Esophagus squamous epithelium (tissue), 5 donors: ENCODE measurements around the gene MAPK12. TPM values are rescaled to one million over a fixed set of nuclear protein-coding genes. Genes with fewer than 3 reads are reported as not detected.

Experiments
- DNase-seq: peaks from one replicate; lab custom pipeline; 2025; lab: John Stamatoyannopoulos, UW
- H3K27ac ChIP-seq, 4 donors: fragments of 200-600 bp; sonication (generic); one replicate each; pipeline ENCODE4 v1.5.1; 2016 to 2019; ENCODE audit warnings: mild to moderate bottlenecking in 1 of 4
- H3K27me3 ChIP-seq, 4 donors: fragments of 200-600 bp; sonication (generic); 1 replicate in 3 of 4; 2 replicates in 1 of 4; pipeline versions ENCODE4 v1.5.1 to v1.6.0; 2017 to 2021; ENCODE audit warnings: antibody characterized with exemption in 1 of 4
- H3K36me3 ChIP-seq, 3 donors: fragments of 200-600 bp; sonication (generic); one replicate each; pipeline ENCODE4 v1.5.1; 2016 to 2019
- H3K4me1 ChIP-seq, 3 donors: fragments of 200-600 bp; sonication (generic); one replicate each; pipeline ENCODE4 v1.5.1; 2017 to 2019
- H3K4me3 ChIP-seq, 4 donors: fragments of 200-600 bp; sonication (generic); 1 replicate in 3 of 4; 2 replicates in 1 of 4; pipeline ENCODE4 v1.5.1; 2016 to 2019; ENCODE audit warnings: mild to moderate bottlenecking in 2 of 4, moderate library complexity in 1 of 4
- H3K9me3 ChIP-seq, 3 donors: fragments of 200-600 bp; sonication (generic); one replicate each; pipeline ENCODE4 v1.5.1; 2016 to 2019
- CTCF ChIP-seq, 6 experiments: fragments of 450-650 bp in 4 of 6; fragments of 200-600 bp in 2 of 6; sonication (generic) in 2 of 6; IDR thresholded peaks; one replicate each; pipeline ENCODE4 v1.5.1; 2016 to 2019; ENCODE audit warnings: antibody characterized with exemption in 6 of 6, mild to moderate bottlenecking in 4 of 6, moderate library complexity in 4 of 6
- POLR2A ChIP-seq, 4 donors: fragments of 450-650 bp; IDR thresholded peaks; one replicate each; pipeline ENCODE4 v1.6.1; 2017; ENCODE audit warnings: antibody characterized with exemption in 4 of 4, mild to moderate bottlenecking in 4 of 4, moderate library complexity in 3 of 4
- WGBS, 2 donors: methylation state at CpG; one replicate each; pipeline ENCODE4 v1.1.5; 2018; 5-methylcytosine and 5-hydroxymethylcytosine counted together
- intact Hi-C: fragments of 100-400 bp; cut with DNase I; formaldehyde crosslinking; loops from one replicate; pipeline ENCODE4 v1.15.0; 2022
- total RNA-seq, 4 donors: library from RNA; depleted of rRNA; stranded (reverse); fragments of >200 nt; gene quantifications; one replicate each; pipeline ENCODE4 v1.1.0, GENCODE V29; 2016
- donor health status: DM: yes; HTN: yes; CAD: no.

MAPK12 gene
- total RNA-seq, 4 donors from 2014 or later: 0.19 to 6.9 (median 2.3) TPM

GRCh38 chr22:50245214-50246072 lies 16.0 kb downstream of the MAPK12 start:
- Histone ChIP-seq H3K9me3 (no peaks in the 10 kb centered on the region), H3K4me3 (peak overlapping the region; percentile 69 to 97 (median 86)), H3K4me1 (peaks cover 38 to 93% (median 59%) of the 10 kb centered on the region in 3 donors), H3K36me3 (peaks cover 0 to 28% (median 8%) of the 10 kb centered on the region in 3 donors), H3K27me3 (no peaks in the 10 kb centered on the region), H3K27ac (peak overlapping the region; percentile 90 to 98 (median 96))
- 0% methylated on average over 1 to 12 of the region's 53 CpGs for WGBS, 2 donors
- no peak for TF ChIP-seq POLR2A (IDR thresholded peaks at IDR 0.05)
- TF ChIP-seq CTCF (IDR thresholded peaks at IDR 0.05): no peak
- intact Hi-C loops: loop anchor here (5.0 kb wide), 1 partner anchor 97 kb away; the partner anchor contains the start of gene PPP6R2
- DNase-seq: no peak

GRCh38 chr22:50244420-50245213 lies 16.9 kb downstream of the MAPK12 start, which contains the start of gene TUBGCP6:
Gene TUBGCP6, minus strand, starts transcription at chr22:50245023. Its CDS starts 564 bp downstream, at chr22:50244459.
- intact Hi-C loops: loop anchor here (5.0 kb wide), 1 partner anchor 98 kb away; the partner anchor contains the start of gene PPP6R2
- 0% methylated on average over 1 to 7 of the region's 76 CpGs for WGBS, 2 donors
- Histone ChIP-seq H3K27me3 (no peaks in the 10 kb centered on the region), H3K36me3 (peaks cover 0 to 36% (median 8%) of the 10 kb centered on the region in 3 donors), H3K4me3 (peak within 1 kb of the TSS; percentile 69 to 97 (median 86)), H3K4me1 (peaks cover 30 to 85% (median 52%) of the 10 kb centered on the region in 3 donors), H3K27ac (peak within 1 kb of the TSS; percentile 90 to 98 (median 96)), H3K9me3 (no peaks in the 10 kb centered on the region)
- TF ChIP-seq CTCF (IDR thresholded peaks at IDR 0.05): peak in 4 of 6 experiments; percentile 9 to 66 (median 52)
- TF ChIP-seq POLR2A (IDR thresholded peaks at IDR 0.05): peak in 3 of 4 donors; percentile 82
- peak; percentile 69 for DNase-seq

GRCh38 chr22:50243685-50244419 lies 17.6 kb downstream of the MAPK12 start:
- Histone ChIP-seq H3K36me3 (peaks cover 0 to 44% (median 8%) of the 10 kb centered on the region in 3 donors), H3K4me3 (peak overlapping the region; percentile 69 to 97 (median 86)), H3K9me3 (no peaks in the 10 kb centered on the region), H3K27ac (peak overlapping the region; percentile 90 to 98 (median 96)), H3K4me1 (peaks cover 26 to 78% (median 48%) of the 10 kb centered on the region in 3 donors), H3K27me3 (no peaks in the 10 kb centered on the region)
- no peak for DNase-seq
- 17 to 18% methylated on average over 14 to 23 of the region's 27 CpGs for WGBS, 2 donors
- intact Hi-C loops: no loop called here
- TF ChIP-seq CTCF (IDR thresholded peaks at IDR 0.05) (no peak), POLR2A (IDR thresholded peaks at IDR 0.05) (no peak)

- H3K4me3 ChIP-seq: peak overlapping the region in 3 of 4 donors; percentile 69 to 97 (median 96)
- 46 to 55% methylated on average over 14 of the region's 14 CpGs for WGBS, 2 donors
- peaks cover 26 to 64% (median 46%) of the 10 kb centered on the region in 3 donors for H3K4me1 ChIP-seq
- H3K27me3 ChIP-seq: no peaks in the 10 kb centered on the region
- H3K36me3 ChIP-seq: peaks cover 0 to 46% (median 8%) of the 10 kb centered on the region in 3 donors
- H3K27ac ChIP-seq: no peak overlapping the region
- no peak for DNase-seq
- intact Hi-C loops: no loop called here
- H3K9me3 ChIP-seq: no peaks in the 10 kb centered on the region
- TF ChIP-seq POLR2A (IDR thresholded peaks at IDR 0.05): no peak
- TF ChIP-seq CTCF (IDR thresholded peaks at IDR 0.05): no peak
These were observed 19.0 kb downstream of the MAPK12 start for GRCh38 chr22:50242406-50242949.
